ENCODE results near the gene RAB11FIP4.

The RAB11FIP4 gene

GRCh38 chr17:31357839-31358394 is 33.6 kb upstream of the RAB11FIP4 start:
- Histone ChIP-seq H3K9me3 (ENCODE audit: severe bottlenecking) (no peaks in the 10 kb centered on the region), H3K36me3 (ENCODE audit: low read depth) (peaks cover 79% of the 10 kb centered on the region), H3K4me3 (ENCODE audit: severe bottlenecking) (no peak overlapping the region), H3K4me1 (ENCODE audit: insufficient read depth, poor library complexity, severe bottlenecking) (no peaks in the 10 kb centered on the region), H3K27ac (ENCODE audit: poor library complexity, severe bottlenecking) (no peak overlapping the region), H3K27me3 (ENCODE audit: insufficient read depth, poor library complexity, severe bottlenecking) (no peaks in the 10 kb centered on the region)
- DNase-seq (ENCODE audit: low spot score) (no peak), ATAC-seq (ENCODE audit: low read depth) (no peak)
- TF ChIP-seq CTCF (IDR thresholded peaks at IDR 0.05; ENCODE audit: poor library complexity, severe bottlenecking) = no peak

GRCh38 chr17:31364012-31364411 is 27.5 kb upstream of the RAB11FIP4 start:
- H3K9me3 ChIP-seq (ENCODE audit: severe bottlenecking) = no peaks in the 10 kb centered on the region
- DNase-seq (ENCODE audit: low spot score) (no peak), ATAC-seq (ENCODE audit: low read depth) (no peak)
- no peaks in the 10 kb centered on the region for H3K27me3 ChIP-seq (ENCODE audit: insufficient read depth, poor library complexity, severe bottlenecking)
- H3K4me1 ChIP-seq (ENCODE audit: insufficient read depth, poor library complexity, severe bottlenecking) = no peaks in the 10 kb centered on the region
- no peak overlapping the region for H3K4me3 ChIP-seq (ENCODE audit: severe bottlenecking)
- H3K27ac ChIP-seq (ENCODE audit: poor library complexity, severe bottlenecking) = no peak overlapping the region
- peaks cover 48% of the 10 kb centered on the region for H3K36me3 ChIP-seq (ENCODE audit: low read depth)
- no peak for TF ChIP-seq CTCF (IDR thresholded peaks at IDR 0.05; ENCODE audit: poor library complexity, severe bottlenecking)

GRCh38 chr17:31366088-31366487 is 25.4 kb upstream of the RAB11FIP4 start:
- DNase-seq (ENCODE audit: low spot score) (no peak), ATAC-seq (ENCODE audit: low read depth) (no peak)
- TF ChIP-seq CTCF (IDR thresholded peaks at IDR 0.05; ENCODE audit: poor library complexity, severe bottlenecking) = no peak
- no peak overlapping the region for H3K27ac ChIP-seq (ENCODE audit: poor library complexity, severe bottlenecking)
- H3K27me3 ChIP-seq (ENCODE audit: insufficient read depth, poor library complexity, severe bottlenecking) = no peaks in the 10 kb centered on the region
- no peaks in the 10 kb centered on the region for H3K9me3 ChIP-seq (ENCODE audit: severe bottlenecking)
- H3K4me1 ChIP-seq (ENCODE audit: insufficient read depth, poor library complexity, severe bottlenecking) = no peaks in the 10 kb centered on the region
- H3K36me3 ChIP-seq (ENCODE audit: low read depth) = peaks cover 33% of the 10 kb centered on the region
- no peak overlapping the region for H3K4me3 ChIP-seq (ENCODE audit: severe bottlenecking)

- H3K4me3 ChIP-seq (ENCODE audit: severe bottlenecking) = no peak overlapping the region
- H3K9me3 ChIP-seq (ENCODE audit: severe bottlenecking) = no peaks in the 10 kb centered on the region
- peaks cover 3% of the 10 kb centered on the region for H3K4me1 ChIP-seq (ENCODE audit: insufficient read depth, poor library complexity, severe bottlenecking)
- DNase-seq (ENCODE audit: low spot score) (no peak), ATAC-seq (ENCODE audit: low read depth) (no peak)
- no peak for TF ChIP-seq CTCF (IDR thresholded peaks at IDR 0.05; ENCODE audit: poor library complexity, severe bottlenecking)
- no peak overlapping the region for H3K27ac ChIP-seq (ENCODE audit: poor library complexity, severe bottlenecking)
- no peaks in the 10 kb centered on the region for H3K27me3 ChIP-seq (ENCODE audit: insufficient read depth, poor library complexity, severe bottlenecking)
- peaks cover 31% of the 10 kb centered on the region for H3K36me3 ChIP-seq (ENCODE audit: low read depth)
Measured at GRCh38 chr17:31369266-31369665, 22.2 kb upstream of the RAB11FIP4 start.

GRCh38 chr17:31371511-31372097 is 19.9 kb upstream of the RAB11FIP4 start:
- ATAC-seq (ENCODE audit: low read depth) (no peak), DNase-seq (ENCODE audit: low spot score) (no peak)
- H3K4me1 ChIP-seq (ENCODE audit: insufficient read depth, poor library complexity, severe bottlenecking) = peaks cover 3% of the 10 kb centered on the region
- H3K4me3 ChIP-seq (ENCODE audit: severe bottlenecking) = no peak overlapping the region
- no peak for TF ChIP-seq CTCF (IDR thresholded peaks at IDR 0.05; ENCODE audit: poor library complexity, severe bottlenecking)
- H3K9me3 ChIP-seq (ENCODE audit: severe bottlenecking) = no peaks in the 10 kb centered on the region
- no peaks in the 10 kb centered on the region for H3K27me3 ChIP-seq (ENCODE audit: insufficient read depth, poor library complexity, severe bottlenecking)
- H3K36me3 ChIP-seq (ENCODE audit: low read depth) = peaks cover 54% of the 10 kb centered on the region
- no peak overlapping the region for H3K27ac ChIP-seq (ENCODE audit: poor library complexity, severe bottlenecking)
